A549 (cell line): ENCODE data around the gene RMRP.

Source experiments
- BHLHE40 ChIP-seq: IDR thresholded peaks from 2 replicates; pipeline ENCODE4 v1.6.1; 2012; ENCODE audit warnings: low read depth, low read length, inconsistent platforms
- CBX2 ChIP-seq: fragments of 200-600 bp; sonication (generic); IDR thresholded peaks from 2 replicates; pipeline ENCODE4 v1.6.1; 2016; ENCODE audit warnings: low read depth, mild to moderate bottlenecking, borderline replicate concordance
- CEBPB ChIP-seq, 2 experiments: fragments of >200 bp in 1 of 2; sonication (Bioruptor Twin) in 1 of 2; formaldehyde crosslinking in 1 of 2; IDR thresholded peaks; 2 replicates each; pipeline ENCODE4 v1.6.1; 2012 to 2016
- CTCF ChIP-seq: fragments of >200 bp; sonication (Bioruptor Twin); formaldehyde crosslinking; IDR thresholded peaks from 3 replicates; pipeline ENCODE4 v1.5.1; 2016
- EHMT2 ChIP-seq: fragments of 200-600 bp; sonication (generic); IDR thresholded peaks from 2 replicates; pipeline ENCODE4 v1.6.1; 2016; ENCODE audit warnings: antibody characterized with exemption, low read depth, mild to moderate bottlenecking, moderate library complexity
- JUNB ChIP-seq: fragments of >200 bp; sonication (Bioruptor Twin); formaldehyde crosslinking; IDR thresholded peaks from 2 replicates; pipeline ENCODE4 v1.6.1; 2016
- MAX ChIP-seq: IDR thresholded peaks from 2 replicates; pipeline ENCODE4 v1.6.1; 2012
- PBX3 ChIP-seq: IDR thresholded peaks from 2 replicates; pipeline ENCODE4 v1.6.1; 2012
- POLR2A ChIP-seq: IDR thresholded peaks from 2 replicates; pipeline ENCODE4 v1.6.1; 2012; ENCODE audit warnings: mild to moderate bottlenecking, low read length

- TF ChIP-seq EHMT2 (no peak), CEBPB (IDR thresholded peaks at IDR 0.05) (no peak), MAX (no peak), PBX3 (no peak), JUNB (no peak), CTCF (no peak), BHLHE40 (no peak), POLR2A (no peak), CBX2 (no peak)
Observed at GRCh38 chr9:35616681-35617459, 40.9 kb downstream of the RMRP start.
